Neutrophil (primary cell): ENCODE data around the gene H19.

Experiments
- H3K27ac ChIP-seq: fragments of 200-600 bp; sonication (generic); 2 replicates; pipeline ENCODE4 v1.5.1; 2016; ENCODE audit warnings: mild to moderate bottlenecking, moderate library complexity
- H3K27me3 ChIP-seq: fragments of 200-600 bp; sonication (generic); 2 replicates; pipeline ENCODE4 v1.6.0; 2016; ENCODE audit warnings: mild to moderate bottlenecking
- H3K36me3 ChIP-seq: fragments of 200-600 bp; sonication (generic); 2 replicates; pipeline ENCODE4 v1.5.1; 2017
- H3K4me1 ChIP-seq, 2 experiments: fragments of 200-600 bp in 1 of 2; sonication (generic) in 1 of 2; 1 replicate in 1 of 2; 2 replicates in 1 of 2; pipeline versions ENCODE4 v1.5.1 to v1.6.1; 2013 to 2016; ENCODE audit warnings: low read depth in 1 of 2, low read length in 1 of 2, mild to moderate bottlenecking in 1 of 2, moderate library complexity in 1 of 2; ENCODE audit not compliant: control insufficient read depth in 1 of 2, insufficient read depth in 1 of 2
- H3K4me3 ChIP-seq, 2 experiments: fragments of 200-600 bp in 1 of 2; sonication (generic) in 1 of 2; 1 replicate in 1 of 2; 2 replicates in 1 of 2; pipeline ENCODE4 v1.5.1; 2013 to 2016; ENCODE audit warnings: low read depth in 1 of 2, low read length in 1 of 2, mild to moderate bottlenecking in 1 of 2, moderate library complexity in 1 of 2
- H3K9me3 ChIP-seq: fragments of 200-600 bp; sonication (generic); 2 replicates; pipeline ENCODE4 v1.5.1; 2016
- CTCF ChIP-seq: fragments of 200-600 bp; sonication (generic); IDR thresholded peaks from 2 replicates; pipeline ENCODE4 v1.5.1; 2016; ENCODE audit warnings: antibody characterized with exemption

H19 gene

GRCh38 chr11:1958367-1958766, 39.3 kb downstream of the H19 start:
- H3K27ac ChIP-seq: no peak overlapping the region
- no peaks in the 10 kb centered on the region for H3K36me3 ChIP-seq
- no peaks in the 10 kb centered on the region for H3K27me3 ChIP-seq
- no peak overlapping the region for H3K4me3 ChIP-seq
- no peaks in the 10 kb centered on the region for H3K9me3 ChIP-seq
- no peak for TF ChIP-seq CTCF
- H3K4me1 ChIP-seq: no peaks in the 10 kb centered on the region

- Histone ChIP-seq H3K4me1 (no peaks in the 10 kb centered on the region), H3K9me3 (no peaks in the 10 kb centered on the region), H3K27me3 (no peaks in the 10 kb centered on the region), H3K27ac (no peak overlapping the region), H3K36me3 (no peaks in the 10 kb centered on the region), H3K4me3 (no peak overlapping the region)
- TF ChIP-seq CTCF: no peak
Observed at GRCh38 chr11:1953489-1954266, 44.0 kb downstream of the H19 start.

- H3K27me3 ChIP-seq: no peaks in the 10 kb centered on the region
- no peak overlapping the region for H3K4me3 ChIP-seq
- no peak for TF ChIP-seq CTCF
- no peak overlapping the region for H3K27ac ChIP-seq
- no peaks in the 10 kb centered on the region for H3K4me1 ChIP-seq
- H3K36me3 ChIP-seq: no peaks in the 10 kb centered on the region
- no peaks in the 10 kb centered on the region for H3K9me3 ChIP-seq
Observed at GRCh38 chr11:1952806-1953482, 44.7 kb downstream of the H19 start.

GRCh38 chr11:1949922-1950321, 47.7 kb downstream of the H19 start:
- Histone ChIP-seq H3K9me3 (no peaks in the 10 kb centered on the region), H3K4me3 (no peak overlapping the region), H3K36me3 (no peaks in the 10 kb centered on the region), H3K4me1 (no peaks in the 10 kb centered on the region), H3K27ac (no peak overlapping the region), H3K27me3 (no peaks in the 10 kb centered on the region)
- TF ChIP-seq CTCF: no peak

GRCh38 chr11:1949302-1949701, 48.3 kb downstream of the H19 start:
- H3K36me3 ChIP-seq: no peaks in the 10 kb centered on the region
- H3K4me1 ChIP-seq: no peaks in the 10 kb centered on the region
- H3K9me3 ChIP-seq: no peaks in the 10 kb centered on the region
- no peak overlapping the region for H3K4me3 ChIP-seq
- no peak for TF ChIP-seq CTCF
- no peaks in the 10 kb centered on the region for H3K27me3 ChIP-seq
- H3K27ac ChIP-seq: no peak overlapping the region
